ENCODE results near the gene LAPTM5.

LAPTM5 gene

GRCh38 chr1:30683699-30684098 is 73.9 kb downstream of the LAPTM5 start:
- no peak for TF ChIP-seq CTCF (IDR thresholded peaks at IDR 0.05)

Data from LNCAP (cell line).